ENCODE results near the gene FAM120B. TPM values are rescaled to one million over a fixed set of nuclear protein-coding genes. Genes with fewer than 3 reads are reported as not detected.

FAM120B gene
- total RNA-seq, 2 donors from 2014 or later, result 25.1 to 28.5 TPM

DNA sequence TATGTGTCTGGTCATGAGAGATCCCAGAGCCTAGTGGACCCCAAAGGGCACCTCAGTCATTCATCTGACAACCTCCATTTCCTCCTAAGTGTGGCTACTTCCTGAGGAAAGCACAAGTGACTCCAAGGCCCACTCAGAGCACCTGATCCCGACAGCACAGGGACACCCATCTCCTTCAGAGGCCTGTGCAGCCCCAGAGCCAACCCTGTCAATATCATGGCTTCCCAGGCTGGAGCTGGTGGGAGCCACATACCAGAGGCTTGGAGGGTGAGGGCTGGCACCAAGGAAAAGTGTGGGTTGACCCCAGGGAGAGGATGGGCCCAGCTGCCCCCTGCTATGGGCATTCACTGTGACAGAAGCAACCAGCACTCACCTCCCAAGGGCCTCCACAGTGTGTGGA is 129.2 kb downstream of the FAM120B start:
- intact Hi-C loops (cut with DNase I), result no loop called here
- Histone ChIP-seq H3K27ac (no peak overlapping the region), H3K4me3 (no peak overlapping the region), H3K9ac (ENCODE audit: low read depth in 2 of 2, low read length in 2 of 2) (no peak overlapping the region), H3K9me3 (no peaks in the 10 kb centered on the region), H3K36me3 (no peaks in the 10 kb centered on the region), H3K4me1 (no peaks in the 10 kb centered on the region), H3K27me3 (no peaks in the 10 kb centered on the region)
- TF ChIP-seq, protein P1, sequence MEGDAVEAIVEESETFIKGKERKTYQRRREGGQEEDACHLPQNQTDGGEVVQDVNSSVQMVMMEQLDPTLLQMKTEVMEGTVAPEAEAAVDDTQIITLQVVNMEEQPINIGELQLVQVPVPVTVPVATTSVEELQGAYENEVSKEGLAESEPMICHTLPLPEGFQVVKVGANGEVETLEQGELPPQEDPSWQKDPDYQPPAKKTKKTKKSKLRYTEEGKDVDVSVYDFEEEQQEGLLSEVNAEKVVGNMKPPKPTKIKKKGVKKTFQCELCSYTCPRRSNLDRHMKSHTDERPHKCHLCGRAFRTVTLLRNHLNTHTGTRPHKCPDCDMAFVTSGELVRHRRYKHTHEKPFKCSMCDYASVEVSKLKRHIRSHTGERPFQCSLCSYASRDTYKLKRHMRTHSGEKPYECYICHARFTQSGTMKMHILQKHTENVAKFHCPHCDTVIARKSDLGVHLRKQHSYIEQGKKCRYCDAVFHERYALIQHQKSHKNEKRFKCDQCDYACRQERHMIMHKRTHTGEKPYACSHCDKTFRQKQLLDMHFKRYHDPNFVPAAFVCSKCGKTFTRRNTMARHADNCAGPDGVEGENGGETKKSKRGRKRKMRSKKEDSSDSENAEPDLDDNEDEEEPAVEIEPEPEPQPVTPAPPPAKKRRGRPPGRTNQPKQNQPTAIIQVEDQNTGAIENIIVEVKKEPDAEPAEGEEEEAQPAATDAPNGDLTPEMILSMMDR (IDR thresholded peaks at IDR 0.05), result no peak
- DNase-seq, result no peak

DNA sequence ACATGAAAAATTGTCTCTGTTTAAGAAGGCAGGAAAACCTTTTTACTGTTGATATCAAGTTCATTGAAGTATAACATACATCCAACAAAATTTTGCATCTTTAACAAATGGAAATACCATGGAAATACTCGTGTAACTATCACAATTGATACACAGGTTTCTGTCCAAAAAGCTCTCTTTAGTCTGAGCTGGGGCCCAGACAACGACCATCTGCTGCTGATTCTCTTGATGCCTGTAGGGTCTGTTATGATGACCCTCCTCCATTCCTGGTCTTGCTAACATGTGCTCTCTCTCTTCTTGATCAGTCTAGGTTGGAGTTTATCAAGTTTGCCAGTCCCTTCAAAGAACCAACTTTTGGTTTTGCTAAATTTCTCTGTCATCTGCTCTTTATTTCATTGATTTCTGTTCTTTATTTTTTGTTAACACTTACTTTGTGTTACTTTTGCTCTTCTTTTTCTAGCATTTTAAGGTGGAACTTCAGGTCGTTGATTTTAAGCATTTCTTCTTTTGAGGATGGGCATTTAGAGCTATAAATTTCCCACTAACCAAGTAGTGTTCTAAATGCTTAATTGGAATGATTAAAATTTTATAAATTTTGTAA is 129.8 kb downstream of the FAM120B start:
- Histone ChIP-seq H3K9me3 (no peaks in the 10 kb centered on the region), H3K27ac (no peak overlapping the region), H3K4me3 (no peak overlapping the region), H3K9ac (ENCODE audit: low read depth in 2 of 2, low read length in 2 of 2) (no peak overlapping the region), H3K4me1 (no peaks in the 10 kb centered on the region), H3K36me3 (no peaks in the 10 kb centered on the region), H3K27me3 (no peaks in the 10 kb centered on the region)
- intact Hi-C loops (cut with DNase I), result no loop called here
- TF ChIP-seq, protein P1 (IDR thresholded peaks at IDR 0.05), result no peak
- no peak for DNase-seq

DNA sequence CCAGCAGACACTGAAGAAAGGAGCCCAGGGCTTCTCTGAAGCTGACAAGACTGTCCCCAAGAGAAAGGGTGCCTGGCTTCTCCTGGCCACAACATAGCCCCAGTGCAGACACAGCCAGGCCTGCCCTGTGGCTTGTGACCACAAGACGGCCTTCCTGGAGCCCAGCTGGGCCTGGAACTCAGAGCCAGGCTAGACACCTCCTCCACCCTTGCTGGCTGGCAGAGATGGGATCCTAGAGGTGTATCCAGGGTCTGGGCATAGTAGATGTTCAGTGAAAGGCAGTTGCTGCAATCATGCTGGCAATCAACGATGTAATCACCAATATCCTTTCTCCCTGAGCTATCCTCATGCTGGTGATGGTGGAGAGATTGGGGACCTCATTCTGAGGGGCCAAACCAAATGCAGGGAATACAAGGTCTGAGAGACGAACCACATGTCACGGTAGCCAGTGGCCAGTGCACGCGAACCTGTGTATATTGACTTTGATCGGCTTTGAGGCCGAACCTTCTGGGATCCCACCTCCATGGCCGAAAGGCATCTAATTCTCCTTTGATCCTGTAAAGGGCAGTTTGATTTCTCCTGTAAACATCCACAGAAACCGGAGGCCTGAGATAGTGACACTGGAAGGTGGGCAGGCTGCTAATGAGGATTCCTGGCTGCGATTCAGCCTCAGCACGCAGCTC is 131.3 kb downstream of the FAM120B start:
- no peaks in the 10 kb centered on the region for H3K9me3 ChIP-seq
- no peaks in the 10 kb centered on the region for H3K36me3 ChIP-seq
- H3K4me1 ChIP-seq, result no peaks in the 10 kb centered on the region
- intact Hi-C loops (cut with DNase I), result no loop called here
- H3K27ac ChIP-seq, result peak overlapping the region; percentile 53
- DNase-seq, result no peak
- no peaks in the 10 kb centered on the region for H3K27me3 ChIP-seq
- TF ChIP-seq, protein P1 (IDR thresholded peaks at IDR 0.05), result no peak
- no peak overlapping the region for H3K4me3 ChIP-seq
- H3K9ac ChIP-seq (ENCODE audit: low read depth in 2 of 2, low read length in 2 of 2), result peak overlapping the region in 1 of 2 donors; percentile 27

DNA sequence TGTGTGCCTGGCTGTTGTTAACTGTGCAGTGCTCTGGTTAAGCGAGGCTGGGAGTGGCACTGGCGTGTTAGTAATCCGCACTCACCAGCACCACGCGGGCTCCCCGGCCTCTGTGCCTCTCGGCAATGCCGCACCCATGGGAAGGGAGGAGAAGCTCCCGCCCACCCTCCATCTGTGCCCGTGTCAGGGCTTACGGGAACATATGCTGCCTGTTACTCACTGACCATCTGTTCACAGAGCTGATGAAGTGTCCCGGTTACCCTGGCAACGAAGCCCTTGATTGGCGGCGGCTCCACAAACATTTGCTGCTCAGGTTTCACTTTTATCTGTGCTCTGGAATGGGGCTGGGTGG is 131.8 kb downstream of the FAM120B start:
- Histone ChIP-seq H3K4me3 (no peak overlapping the region), H3K27ac (peak overlapping the region; percentile 53), H3K36me3 (no peaks in the 10 kb centered on the region), H3K4me1 (no peaks in the 10 kb centered on the region), H3K9ac (ENCODE audit: low read depth in 2 of 2, low read length in 2 of 2) (peak overlapping the region in 1 of 2 donors; percentile 27), H3K27me3 (no peaks in the 10 kb centered on the region), H3K9me3 (no peaks in the 10 kb centered on the region)
- TF ChIP-seq, protein P1 (IDR thresholded peaks at IDR 0.05), result no peak
- peak; percentile 82 for DNase-seq
- intact Hi-C loops (cut with DNase I), result no loop called here

DNA sequence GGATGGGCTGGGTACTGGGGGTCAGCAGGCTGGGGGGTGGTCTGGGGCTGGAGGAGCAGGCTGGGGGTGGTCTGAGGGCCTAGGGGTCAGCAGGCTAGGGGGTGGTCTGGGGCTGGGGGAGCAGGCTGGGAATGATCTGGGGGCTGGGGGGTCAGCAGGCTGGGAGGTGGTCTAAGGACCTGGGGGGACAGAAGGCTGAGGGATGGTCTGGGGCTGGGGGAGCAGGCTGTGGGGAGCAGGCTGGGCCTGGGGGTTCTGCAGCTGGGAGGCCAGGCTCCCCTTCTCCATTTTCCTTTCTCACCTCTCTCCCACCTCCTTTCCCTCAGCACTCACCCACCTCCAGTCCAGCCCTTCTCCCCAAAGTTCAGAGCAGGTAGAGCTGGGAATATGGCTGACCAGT is 132.3 kb downstream of the FAM120B start:
- H3K27me3 ChIP-seq, result no peaks in the 10 kb centered on the region
- no peak overlapping the region for H3K4me3 ChIP-seq
- H3K9ac ChIP-seq (ENCODE audit: low read depth in 2 of 2, low read length in 2 of 2), result no peak overlapping the region
- no peaks in the 10 kb centered on the region for H3K9me3 ChIP-seq
- intact Hi-C loops (cut with DNase I), result no loop called here
- DNase-seq, result no peak
- TF ChIP-seq, protein P1 (IDR thresholded peaks at IDR 0.05), result no peak
- H3K27ac ChIP-seq, result no peak overlapping the region
- H3K4me1 ChIP-seq, result no peaks in the 10 kb centered on the region
- H3K36me3 ChIP-seq, result no peaks in the 10 kb centered on the region
